ENCODE measurements around the gene APOB.

DNA sequence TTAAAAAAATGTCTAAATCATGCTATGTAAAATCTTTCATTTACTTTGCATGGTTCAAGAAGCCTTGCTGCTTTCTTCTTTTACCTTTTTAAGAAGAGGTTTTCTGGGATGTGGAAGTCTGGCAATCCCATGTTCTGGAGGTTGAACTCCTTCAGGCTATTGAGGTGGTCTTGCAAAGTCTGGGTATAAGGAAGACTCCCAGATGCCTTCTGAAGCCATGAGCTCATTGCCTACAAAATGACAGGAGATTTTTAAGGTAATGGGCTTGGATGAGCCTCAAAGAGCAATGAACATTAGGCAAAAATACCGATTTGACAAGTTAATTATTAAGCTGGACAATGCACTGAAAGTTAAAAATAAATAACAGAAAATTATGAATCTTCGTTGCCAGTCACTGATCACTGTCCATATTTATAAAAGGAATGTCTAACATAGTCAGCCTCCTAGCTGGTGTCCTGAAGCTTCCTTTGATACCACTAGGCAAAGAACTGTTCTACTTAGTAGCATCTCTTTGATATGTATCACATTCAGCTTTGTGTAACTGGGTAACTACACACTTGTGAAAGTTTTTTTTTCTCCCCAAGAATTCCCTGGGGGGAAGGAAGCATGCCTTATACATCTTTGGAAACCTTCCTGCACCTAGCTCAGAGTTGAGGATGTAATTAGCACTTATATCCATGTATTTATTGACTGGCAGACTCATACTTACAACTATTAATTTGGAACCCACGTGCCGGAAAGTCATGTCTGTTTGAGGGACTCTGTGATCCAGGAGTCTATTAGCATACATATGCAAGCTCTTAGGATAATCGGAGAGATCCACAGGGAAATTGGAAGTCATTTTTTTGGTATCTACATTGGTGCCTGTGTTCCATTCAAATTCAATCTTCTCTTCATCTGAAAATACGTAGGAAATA lies 29.3 kb downstream of the APOB start:
- TF ChIP-seq POLR2AphosphoS5 (IDR thresholded peaks at IDR 0.05) (no peak), CTCF (IDR thresholded peaks at IDR 0.05) (no peak)
